Heart right ventricle (tissue), 16 donors: ENCODE results near the gene ROMO1. TPM values are rescaled to one million over a fixed set of nuclear protein-coding genes. Genes with fewer than 3 reads are reported as not detected.

Experiments
- ATAC-seq, 8 donors: fragments of 200-7000 bp; cut with Tn5 transposase; one replicate each; pipeline ENCODE4 v1.9.1; 2020; ENCODE audit warnings: mild to moderate bottlenecking in 8 of 8, moderate library complexity in 8 of 8, moderate number of reproducible peaks in 1 of 8
- DNase-seq, 2 donors: peaks; one replicate each; pipeline ENCODE4 v3.0.0-alpha.2; 2020
- H3K27ac ChIP-seq, 10 donors: fragments of 200-600 bp; sonication (generic) in 2 of 10; one replicate each; pipeline versions ENCODE4 v1.5.0 to v1.8.0; 2020 to 2022; ENCODE audit warnings: mild to moderate bottlenecking in 3 of 10
- H3K27me3 ChIP-seq, 7 donors: fragments of 200-600 bp; one replicate each; pipeline ENCODE4 v1.8.0; 2021 to 2022; ENCODE audit warnings: mild to moderate bottlenecking in 2 of 7
- H3K36me3 ChIP-seq, 9 donors: fragments of 200-600 bp; sonication (generic) in 1 of 9; one replicate each; pipeline versions ENCODE4 v1.5.0 to v1.8.0; 2020 to 2022; ENCODE audit warnings: mild to moderate bottlenecking in 2 of 9
- H3K4me1 ChIP-seq, 9 donors: fragments of 200-600 bp; sonication (generic) in 1 of 9; one replicate each; pipeline versions ENCODE4 v1.5.0 to v1.8.0; 2020 to 2022; ENCODE audit warnings: mild to moderate bottlenecking in 4 of 9
- H3K4me3 ChIP-seq, 10 donors: fragments of 200-600 bp; sonication (generic) in 2 of 10; one replicate each; pipeline versions ENCODE4 v1.5.0 to v1.8.0; 2020 to 2022; ENCODE audit warnings: mild to moderate bottlenecking in 7 of 10, moderate library complexity in 2 of 10
- H3K9me3 ChIP-seq, 11 donors: fragments of 200-600 bp in 10 of 11; sonication (generic) in 2 of 11; one replicate each; pipeline versions ENCODE4 v1.5.0 to v1.8.0; 2013 to 2022; ENCODE audit warnings: mild to moderate bottlenecking in 2 of 11, control low read depth in 1 of 11, moderate library complexity in 1 of 11
- CTCF ChIP-seq, 9 donors: fragments of 200-600 bp; sonication (generic) in 2 of 9; IDR thresholded peaks; one replicate each; pipeline versions ENCODE4 v1.5.0 to v1.8.0; 2021 to 2022; ENCODE audit warnings: antibody characterized with exemption in 9 of 9, mild to moderate bottlenecking in 5 of 9, moderate library complexity in 1 of 9
- WGBS, 2 donors: extraction: QIAGEN DNeasy Blood & Tissue Kit; methylation state at CpG; one replicate each; pipeline ENCODE4 v1.1.7; 2013; ENCODE audit warnings: inconsistent platforms in 1 of 2; 5-methylcytosine and 5-hydroxymethylcytosine counted together
- intact Hi-C, 10 donors: fragments of 100-400 bp; cut with DNase I; formaldehyde crosslinking; loops; one replicate each; pipeline versions ENCODE4 v1.11.1 to v1.14.2; 2022
- polyA plus RNA-seq, 2 donors: library from polyadenylated mRNA; stranded (reverse); fragments of 200-250 nt; gene quantifications; one replicate each; pipeline ENCODE4 v1.2.3, GENCODE V29; 2013
- total RNA-seq, 10 donors: library from RNA; stranded (reverse); fragmentation: NEBNext Ultra II Directional in 3 of 10; extraction: Animal tissue kit (Norgen Biotek cat#: 25700) in 3 of 10; gene quantifications; one replicate each; pipeline versions ENCODE4 v1.2.1 to v1.2.4, GENCODE V29; 2021 to 2023
- donor health status: Arrhythmogenic right ventricular cardiomyopathy.
- donor health status: ischemic (EF 13 %, LVEDD 7.1; RV severe dilation, severe dysfunction).
- donor health status: healthy with polysubstance abuse.
- donor health status: DM: no; HTN: yes; CAD: no.
- donor health status: DM: no; HTN: no; CAD: no.
- donor health status: ischemic (EF 25% LVEDD 6.9; RV normal size, moderate dysfunction).
- donor health status: ischemic (EF 25% LVEDD 5.7; RV mildly dilated, moderate dysfunction).
- donor health status: healthy.
- donor health status: DM: yes; HTN: yes; CAD: no.
- donor health status: Ischemic cardiomyopathy.
- donor health status: ischemic (EF 35%, LVEDD 5.7; RV mildly dilated, moderate dysfunction).
- donor health status: nonischemic (EF 11% LVEDD 7.7; RV severe dilation, severe dysfunction).
- donor health status: DM: yes; HTN: yes; CAD: no.
- donor health status: PGD.
- donor health status: ischemic (EF 29% LVEDD 5.4; RV normal size, mild dysfunction).
- donor health status: nonischemic (EF 23%, LVEDD 6.1; RV moderate dilation, normal function).

ROMO1 gene
- total and polyA plus RNA-seq, 12 donors = 128 to 734 (median 161) TPM

GRCh38 chr20:35662551-35662950 is 36.7 kb upstream of the ROMO1 start:
- 24 to 35% methylated on average over 2 of the region's 2 CpGs for WGBS, 2 donors
- no peak for DNase-seq
- H3K36me3 ChIP-seq = peaks cover 0 to 4% (median 0%) of the 10 kb centered on the region in 9 donors
- no peak for ATAC-seq
- H3K4me1 ChIP-seq = peaks cover 3 to 65% (median 53%) of the 10 kb centered on the region in 9 donors
- no peaks in the 10 kb centered on the region for H3K27me3 ChIP-seq
- no peak for TF ChIP-seq CTCF (IDR thresholded peaks at IDR 0.05)
- intact Hi-C loops = loop anchor here in 6 of 10 donors (5.0 to 10.0 kb wide), 5 partner anchors 45 to 198 kb away; partner anchors contain the start of genes SPAG4 (in 6 of the 6) and ERGIC3 (in 2 of the 6)
- H3K9me3 ChIP-seq = no peaks in the 10 kb centered on the region
- peak overlapping the region in 1 of 10 donors; percentile 97 for H3K27ac ChIP-seq
- H3K4me3 ChIP-seq = peak overlapping the region in 7 of 10 donors; percentile 68 to 96 (median 81)

GRCh38 chr20:35663516-35664465 is 35.4 kb upstream of the ROMO1 start:
- H3K4me3 ChIP-seq = peak overlapping the region; percentile 68 to 96 (median 79)
- peak; percentile 2 to 45 (median 32) for ATAC-seq

GRCh38 chr20:35664466-35665206 is 34.6 kb upstream of the ROMO1 start, which contains the start of the genes CPNE1 and RBM12:
TSS of gene CPNE1 (minus strand) at chr20:35664900. CDS start at chr20:35632923, 31,977 bp downstream.
TSS of gene RBM12 (minus strand) at chr20:35664900. CDS start at chr20:35655322, 9,578 bp downstream.
- Histone ChIP-seq H3K9me3 (no peaks in the 10 kb centered on the region), H3K36me3 (peaks cover 0 to 23% (median 12%) of the 10 kb centered on the region in 9 donors), H3K27ac (peak within 1 kb of the TSS; percentile 90 to 100 (median 97)), H3K27me3 (no peaks in the 10 kb centered on the region), H3K4me3 (peak within 1 kb of the TSS; percentile 68 to 96 (median 79)), H3K4me1 (peaks cover 3 to 45% (median 39%) of the 10 kb centered on the region in 9 donors)
- 1% methylated on average over 61 of the region's 61 CpGs for WGBS, 2 donors
- intact Hi-C loops = loop anchor here in 8 of 10 donors (2.0 to 10.0 kb wide), 6 partner anchors 47 to 200 kb away; partner anchors contain the start of genes SPAG4 (in 6 of the 8) and ERGIC3 (in 2 of the 8)
- ATAC-seq (peak; percentile 96 to 98 (median 97)), DNase-seq (peak; percentile 92 to 94)
- no peak for TF ChIP-seq CTCF (IDR thresholded peaks at IDR 0.05)

More at GRCh38 chr20:35663516-35664465, 35.4 kb upstream of the ROMO1 start:
- TF ChIP-seq CTCF (IDR thresholded peaks at IDR 0.05) = no peak
- H3K27me3 ChIP-seq = no peaks in the 10 kb centered on the region
- peaks cover 3 to 54% (median 43%) of the 10 kb centered on the region in 9 donors for H3K4me1 ChIP-seq
- no peaks in the 10 kb centered on the region for H3K9me3 ChIP-seq
- intact Hi-C loops = loop anchor here in 8 of 10 donors (2.0 to 10.0 kb wide), 6 partner anchors 46 to 199 kb away; partner anchors contain the start of genes SPAG4 (in 6 of the 8) and ERGIC3 (in 2 of the 8)
- WGBS, 2 donors = 0 to 1% methylated on average over 28 of the region's 28 CpGs
- peak overlapping the region; percentile 90 to 100 (median 97) for H3K27ac ChIP-seq
- DNase-seq = peak in 1 of 2 donors; percentile 36
- peaks cover 0 to 15% (median 4%) of the 10 kb centered on the region in 9 donors for H3K36me3 ChIP-seq
